Activated CD8-positive, alpha-beta memory T cell treated with anti-CD3 and anti-CD28 coated beads for 48 hours (primary cell): ENCODE measurements around the gene CCDC6.
"Not testable (repeated sequence)": the region's sequence is repeated elsewhere in the genome, so short reads cannot be mapped to it uniquely, and the experiment has no call there.

Experiments
- DNase-seq, 3 experiments: peaks; one replicate each; pipeline ENCODE4 v3.0.0-alpha.2; 2020; ENCODE audit warnings: low read depth in 2 of 3, low spot score in 2 of 3

CCDC6 gene

GRCh38 chr10:59905731-59906416, 482 bp downstream of the CCDC6 start:
- DNase-seq = peak in 1 of 3 experiments; percentile 12

GRCh38 chr10:59905066-59905730, 1.2 kb downstream of the CCDC6 start:
- DNase-seq = peak in 1 of 3 experiments; percentile 19

GRCh38 chr10:59904426-59905065, 1.8 kb downstream of the CCDC6 start:
- no peak for DNase-seq

- no peak for DNase-seq
These were observed 2.5 kb downstream of the CCDC6 start for GRCh38 chr10:59903871-59904270.

DNA sequence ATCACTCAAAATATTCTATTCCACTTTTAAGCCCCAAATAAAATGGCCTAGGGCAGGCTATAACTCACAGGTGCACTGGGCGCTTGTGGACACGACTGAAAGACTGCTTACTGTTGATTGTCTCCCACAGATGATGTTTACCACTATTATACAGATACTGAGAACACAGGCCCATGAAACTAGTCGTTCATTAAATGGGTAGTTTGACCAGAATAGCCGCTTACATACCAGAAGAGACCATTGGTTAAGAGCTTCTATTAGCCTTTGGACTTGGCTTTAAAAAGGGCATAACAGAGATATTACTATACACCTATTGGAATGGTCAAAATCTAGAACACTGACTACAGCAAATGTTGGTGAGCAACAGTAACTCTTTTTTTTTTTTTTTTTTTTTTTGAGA, 4.3 kb downstream of the CCDC6 start:
- no peak for DNase-seq

DNA sequence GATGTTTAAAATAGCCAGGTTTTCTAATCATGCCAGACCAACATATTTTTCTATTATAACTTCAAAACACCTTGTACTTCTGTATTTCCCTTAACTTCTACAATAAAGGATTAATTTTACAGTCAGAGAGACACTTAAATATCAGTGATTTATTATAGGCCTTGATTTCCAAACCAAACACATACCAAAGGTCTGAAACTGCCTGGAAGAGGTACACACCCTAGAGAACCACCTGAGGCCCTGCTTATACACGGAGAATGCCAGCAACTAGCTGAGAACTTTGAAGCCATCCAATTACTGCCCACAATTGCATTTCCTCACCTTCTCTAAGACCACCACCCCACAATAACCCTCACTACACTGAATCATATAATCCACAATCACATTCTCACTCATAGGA, 4.9 kb downstream of the CCDC6 start:
- no peak for DNase-seq

DNA sequence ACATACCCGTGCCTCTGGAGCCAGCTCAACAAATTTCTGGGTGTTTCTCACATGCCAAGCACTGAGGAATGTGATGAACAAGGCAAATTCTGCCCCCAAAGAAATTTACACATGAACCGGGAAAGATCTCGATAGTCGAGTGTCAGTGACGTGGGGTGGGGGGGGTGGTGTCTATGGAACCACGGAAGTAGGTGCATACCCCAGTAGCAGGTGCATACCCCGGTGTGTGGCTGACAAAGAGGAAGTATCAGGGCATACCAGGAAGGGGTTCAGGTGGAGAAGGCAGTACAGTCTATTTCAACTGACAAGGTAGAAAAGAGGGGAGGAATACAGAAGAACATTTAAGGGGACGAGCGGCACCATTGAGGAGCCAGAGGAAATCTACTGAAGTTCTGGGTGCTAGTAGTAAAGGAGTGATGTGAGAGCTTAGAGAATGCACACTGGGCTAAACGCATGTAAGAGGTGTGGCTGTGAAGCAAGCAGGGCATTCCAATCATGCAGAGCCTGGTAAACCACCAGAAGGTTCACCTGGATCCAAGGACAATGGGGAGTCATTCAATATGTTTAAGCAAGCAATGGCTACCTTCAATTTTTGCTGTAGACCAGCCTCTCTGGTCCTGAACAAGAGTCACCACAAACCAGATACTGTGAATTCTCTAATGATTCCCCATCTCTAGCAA, 6.2 kb downstream of the CCDC6 start:
- no peak for DNase-seq

- DNase-seq = no peak
These were observed 8.1 kb downstream of the CCDC6 start for GRCh38 chr10:59898125-59898835.

DNA sequence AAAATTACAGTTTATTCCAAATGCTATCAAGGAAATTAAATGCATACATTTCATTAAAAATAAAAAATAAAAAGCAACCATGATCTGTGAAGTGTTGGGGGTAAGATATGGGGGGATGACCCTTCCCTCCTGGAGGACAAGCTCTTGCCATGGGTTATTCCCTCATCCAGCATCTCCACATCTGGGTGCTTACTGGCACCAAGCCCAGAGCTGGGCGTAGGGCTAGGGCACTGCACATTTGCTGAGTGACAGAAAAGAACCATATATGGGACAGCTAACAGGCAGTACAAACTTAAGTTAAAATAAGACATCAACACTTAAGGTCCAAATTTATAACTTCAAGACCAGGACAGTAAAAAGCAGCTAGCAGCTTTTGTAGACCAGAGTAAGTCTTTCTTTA, 10.2 kb downstream of the CCDC6 start:
- no peak for DNase-seq

DNA sequence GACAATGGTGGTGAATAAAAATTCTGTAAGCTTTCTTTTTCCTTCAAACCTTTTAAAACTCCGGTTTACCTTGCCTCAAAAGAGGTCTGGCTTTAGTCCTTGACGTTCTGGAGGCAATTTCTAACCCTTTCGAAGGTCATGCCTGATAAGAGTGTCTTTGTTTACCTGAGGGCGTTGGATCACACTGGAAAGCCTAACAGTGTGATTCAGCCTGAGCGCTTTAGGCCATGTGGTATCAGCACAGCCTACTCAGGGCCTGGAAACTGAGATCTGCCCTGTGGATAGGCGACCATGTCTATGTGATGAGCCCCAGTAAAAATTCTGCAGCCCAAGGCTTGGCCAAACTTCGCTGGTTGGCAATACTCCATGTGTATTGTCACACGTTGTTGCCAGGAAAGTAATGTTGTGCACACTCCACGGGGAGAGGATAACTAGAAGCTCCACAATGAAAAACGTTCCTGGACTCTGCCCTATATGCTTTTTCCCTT, 10.7 kb downstream of the CCDC6 start:
- DNase-seq = no peak

GRCh38 chr10:59894114-59894513, 12.2 kb downstream of the CCDC6 start:
- no peak for DNase-seq

DNA sequence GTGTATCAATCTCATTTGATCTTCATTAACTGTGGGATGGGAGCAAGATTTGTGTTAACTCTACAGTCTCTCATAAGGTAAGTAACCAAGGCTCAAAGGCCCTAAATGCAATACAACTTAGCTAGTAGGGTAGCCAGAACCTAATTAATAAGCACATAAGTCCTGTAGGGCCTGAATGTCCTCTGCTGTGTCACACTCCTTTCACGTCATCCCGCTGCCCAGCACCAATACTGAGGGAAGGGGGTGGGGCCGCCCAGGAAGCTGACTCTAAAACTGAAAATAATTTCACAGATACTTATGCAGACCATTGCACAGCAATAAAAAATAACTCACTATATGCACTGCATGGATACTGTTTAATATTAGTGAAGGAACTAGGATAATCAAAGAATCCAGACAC, 13.7 kb downstream of the CCDC6 start:
- no peak for DNase-seq

- DNase-seq = no peak
These were observed 14.4 kb downstream of the CCDC6 start for GRCh38 chr10:59891936-59892335.

GRCh38 chr10:59891349-59891748, 15.0 kb downstream of the CCDC6 start:
- no peak for DNase-seq

GRCh38 chr10:59888781-59889435, 17.4 kb downstream of the CCDC6 start:
- DNase-seq = no peak

DNA sequence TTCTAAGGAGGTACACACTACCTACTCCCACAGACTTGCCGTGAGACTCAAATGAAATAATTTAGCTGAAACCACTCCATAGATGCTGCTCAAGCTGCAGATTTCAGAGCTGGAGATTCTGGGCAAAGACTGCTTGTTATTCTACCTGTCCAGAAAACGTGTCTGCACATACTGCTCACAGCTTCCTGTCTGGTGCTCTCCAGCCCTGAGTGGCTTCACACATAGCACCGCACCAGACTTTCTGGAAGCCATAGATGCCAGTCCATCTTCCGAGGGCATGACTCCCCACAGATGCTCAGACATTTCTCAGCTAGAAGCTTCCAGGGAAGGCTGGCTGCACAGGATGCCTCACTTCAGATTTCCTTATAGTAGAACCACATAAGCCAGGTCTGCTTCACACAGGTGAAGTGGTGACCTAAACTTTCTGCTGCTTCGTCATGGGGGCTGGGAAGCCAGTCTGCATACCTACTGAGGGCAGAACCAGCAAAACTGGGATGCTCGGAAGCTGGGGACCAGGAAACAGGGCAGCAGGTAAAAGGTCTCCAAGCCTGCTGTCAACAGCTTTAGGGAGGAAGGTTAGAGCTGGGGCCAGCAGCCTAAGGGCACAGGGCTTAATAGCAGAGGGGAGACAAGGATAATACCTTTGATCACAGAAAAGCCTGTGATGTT, 18.2 kb downstream of the CCDC6 start:
- no peak for DNase-seq

DNA sequence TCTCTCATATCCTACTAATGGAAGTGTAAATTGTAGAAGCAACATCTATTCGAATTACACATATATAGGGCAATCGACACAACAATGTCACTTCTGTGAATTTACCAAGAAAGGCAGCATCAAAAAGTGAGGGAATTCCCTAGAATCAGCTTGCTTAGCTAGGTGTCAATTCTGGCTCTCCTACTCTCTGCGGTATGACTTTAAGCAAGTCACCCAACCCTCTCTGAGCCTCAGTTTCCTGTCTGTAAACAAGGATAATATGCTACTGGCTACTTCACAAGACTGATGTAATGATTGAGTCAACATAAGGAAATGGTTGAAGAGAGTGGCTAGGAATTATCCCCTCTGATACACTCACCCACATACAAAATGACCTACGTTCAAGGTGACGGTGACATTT, 19.4 kb downstream of the CCDC6 start:
- no peak for DNase-seq

- DNase-seq = no peak
These were observed 20.8 kb downstream of the CCDC6 start for GRCh38 chr10:59885430-59886134.

GRCh38 chr10:59884893-59885292, 21.5 kb downstream of the CCDC6 start:
- not testable (repeated sequence) for DNase-seq
